ENCODE measurements around the gene MXRA8.

DNA sequence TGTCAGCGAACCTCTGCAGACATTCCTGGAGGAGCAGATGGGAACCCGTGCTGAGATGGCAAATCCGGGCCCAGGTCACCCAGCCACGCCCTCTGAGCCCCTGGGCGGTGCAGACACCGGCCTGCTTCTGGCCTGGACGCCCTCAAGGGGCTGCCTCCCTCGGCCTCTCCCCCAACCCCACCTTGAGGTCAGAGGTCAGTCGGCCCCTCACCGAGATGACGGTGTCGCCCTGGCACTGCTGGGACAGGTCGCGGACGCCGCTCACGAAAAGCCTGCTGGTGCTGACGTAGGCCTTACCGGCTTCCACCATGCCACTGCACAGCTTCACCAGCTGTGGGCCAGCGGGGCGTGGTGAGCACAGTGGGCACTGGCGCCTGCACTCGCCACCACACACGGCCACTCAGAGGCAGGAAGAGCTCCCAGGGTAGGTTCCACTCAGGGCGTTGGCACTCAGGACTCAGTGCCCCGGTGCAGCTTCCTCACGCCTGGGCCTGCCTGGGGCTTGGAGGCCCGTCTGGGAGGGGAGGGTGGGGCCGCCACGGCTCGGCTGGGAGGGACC, 55.3 kb downstream of the MXRA8 start:
- TF ChIP-seq, protein P1, sequence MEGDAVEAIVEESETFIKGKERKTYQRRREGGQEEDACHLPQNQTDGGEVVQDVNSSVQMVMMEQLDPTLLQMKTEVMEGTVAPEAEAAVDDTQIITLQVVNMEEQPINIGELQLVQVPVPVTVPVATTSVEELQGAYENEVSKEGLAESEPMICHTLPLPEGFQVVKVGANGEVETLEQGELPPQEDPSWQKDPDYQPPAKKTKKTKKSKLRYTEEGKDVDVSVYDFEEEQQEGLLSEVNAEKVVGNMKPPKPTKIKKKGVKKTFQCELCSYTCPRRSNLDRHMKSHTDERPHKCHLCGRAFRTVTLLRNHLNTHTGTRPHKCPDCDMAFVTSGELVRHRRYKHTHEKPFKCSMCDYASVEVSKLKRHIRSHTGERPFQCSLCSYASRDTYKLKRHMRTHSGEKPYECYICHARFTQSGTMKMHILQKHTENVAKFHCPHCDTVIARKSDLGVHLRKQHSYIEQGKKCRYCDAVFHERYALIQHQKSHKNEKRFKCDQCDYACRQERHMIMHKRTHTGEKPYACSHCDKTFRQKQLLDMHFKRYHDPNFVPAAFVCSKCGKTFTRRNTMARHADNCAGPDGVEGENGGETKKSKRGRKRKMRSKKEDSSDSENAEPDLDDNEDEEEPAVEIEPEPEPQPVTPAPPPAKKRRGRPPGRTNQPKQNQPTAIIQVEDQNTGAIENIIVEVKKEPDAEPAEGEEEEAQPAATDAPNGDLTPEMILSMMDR (IDR thresholded peaks at IDR 0.05): no peak
- no peak for TF ChIP-seq POLR2A (IDR thresholded peaks at IDR 0.05)

All from thyroid gland (tissue), 4 donors.